ENCODE measurements around the gene LRRC4.

The LRRC4 gene

DNA sequence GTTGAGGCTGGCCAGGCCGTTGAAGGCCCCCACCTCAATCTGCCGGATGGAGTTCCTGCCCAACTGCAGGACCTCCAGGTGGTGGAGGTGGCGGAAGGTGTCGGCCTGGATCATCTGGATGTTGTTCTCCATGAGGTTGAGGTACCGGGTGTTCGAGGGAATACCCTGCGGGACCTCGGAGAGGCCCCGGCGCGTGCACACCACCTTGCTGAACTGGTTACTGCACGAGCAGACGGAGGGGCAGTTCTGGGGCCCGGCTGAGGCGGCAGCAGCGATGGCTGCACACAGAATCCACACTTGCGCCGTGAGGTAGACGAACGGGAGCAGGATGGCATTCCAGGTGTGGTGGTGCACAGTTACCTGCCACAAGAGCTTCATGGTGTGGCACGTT, 979 bp downstream of the LRRC4 start:
- no peak for DNase-seq

DNA sequence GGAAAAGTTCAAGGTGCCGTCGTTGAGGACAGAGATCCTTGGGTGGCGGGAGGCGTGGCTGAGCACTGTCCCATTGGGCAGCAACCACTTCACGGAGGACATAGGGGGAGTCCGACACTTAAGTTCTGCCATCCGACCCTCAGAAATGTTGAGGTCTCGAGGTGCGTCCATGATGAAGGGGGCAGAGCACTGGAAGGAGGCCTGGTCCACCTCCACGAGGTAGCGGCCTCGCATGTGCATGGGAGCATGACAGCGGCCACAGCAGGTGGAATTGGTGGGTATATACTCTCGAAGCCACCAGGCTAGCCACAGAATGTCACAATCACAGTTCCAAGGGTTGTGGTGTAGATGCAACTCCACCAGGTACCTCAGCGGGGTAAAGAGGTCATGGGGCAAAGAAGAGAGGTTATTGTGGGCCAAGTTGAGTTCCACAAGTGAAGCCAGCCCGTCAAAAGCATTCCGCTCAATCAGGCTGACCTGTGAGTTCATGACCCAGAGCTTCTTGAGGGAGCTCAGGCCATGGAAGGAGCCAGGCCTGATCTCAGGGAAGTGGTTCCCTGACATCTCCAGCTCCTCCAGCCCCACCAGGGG, 1.7 kb downstream of the LRRC4 start:
- DNase-seq = no peak

DNA sequence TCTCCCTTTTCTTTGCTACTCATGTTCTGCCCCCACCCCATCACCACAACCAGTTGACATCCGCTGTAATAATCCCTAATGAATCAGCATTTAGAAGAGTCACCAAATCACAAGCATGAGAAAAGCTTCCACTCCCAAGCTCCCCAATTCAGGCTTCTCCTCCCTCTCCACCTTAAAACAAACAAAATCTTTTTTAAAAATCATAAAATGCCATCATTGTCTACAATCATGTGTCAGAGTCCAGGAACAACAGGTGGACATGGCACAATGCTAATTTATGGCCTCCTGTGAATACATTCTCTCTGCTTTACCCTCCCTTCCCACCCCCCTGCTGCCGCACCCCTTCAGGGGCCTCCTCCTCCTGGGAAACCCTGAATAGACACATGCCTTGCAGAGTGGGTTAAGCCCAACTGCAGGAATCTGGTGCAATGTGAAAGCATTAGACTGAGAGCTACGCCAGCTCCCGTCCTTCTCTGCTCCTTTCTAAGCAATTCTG, 3.7 kb downstream of the LRRC4 start:
- DNase-seq = no peak

DNA sequence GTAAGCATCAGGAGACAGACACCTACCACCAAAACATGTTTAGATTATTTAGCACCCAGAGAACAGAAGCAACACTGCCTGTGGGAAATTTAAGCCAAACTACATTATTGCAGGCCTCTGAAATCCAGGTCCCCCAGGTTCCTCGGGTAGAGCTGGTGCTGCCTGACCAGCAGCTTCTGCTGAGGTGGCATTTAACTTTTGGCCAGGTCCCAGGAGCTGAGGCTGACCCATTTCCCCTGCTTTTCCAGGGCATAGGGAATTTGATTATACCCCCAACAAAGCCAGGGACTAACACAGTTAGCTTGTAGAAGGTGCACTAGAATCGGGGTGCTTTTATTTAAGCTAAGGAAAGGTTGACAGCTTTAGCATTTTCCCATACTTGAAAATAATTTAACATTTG, 4.7 kb downstream of the LRRC4 start:
- DNase-seq = no peak

DNA sequence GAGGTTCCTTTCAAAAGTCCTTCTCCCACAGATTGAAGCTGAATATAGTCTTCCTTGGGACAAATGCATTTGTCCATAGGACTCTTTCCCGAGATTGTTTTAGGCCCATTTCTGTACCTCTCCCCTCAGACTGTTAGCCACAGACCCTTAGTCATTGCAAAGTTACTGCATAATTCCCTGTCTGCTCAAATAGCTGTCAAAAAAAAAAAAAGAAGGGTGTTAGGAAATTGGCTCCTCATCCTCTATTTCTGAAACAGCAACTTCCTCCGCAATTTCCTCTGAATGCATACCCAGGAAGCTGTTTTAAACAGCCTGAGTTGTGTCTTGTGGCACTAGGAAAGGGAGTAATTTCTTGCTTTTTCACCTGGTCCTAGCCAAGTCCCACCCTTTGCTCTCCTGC, 5.4 kb downstream of the LRRC4 start:
- DNase-seq = no peak

DNA sequence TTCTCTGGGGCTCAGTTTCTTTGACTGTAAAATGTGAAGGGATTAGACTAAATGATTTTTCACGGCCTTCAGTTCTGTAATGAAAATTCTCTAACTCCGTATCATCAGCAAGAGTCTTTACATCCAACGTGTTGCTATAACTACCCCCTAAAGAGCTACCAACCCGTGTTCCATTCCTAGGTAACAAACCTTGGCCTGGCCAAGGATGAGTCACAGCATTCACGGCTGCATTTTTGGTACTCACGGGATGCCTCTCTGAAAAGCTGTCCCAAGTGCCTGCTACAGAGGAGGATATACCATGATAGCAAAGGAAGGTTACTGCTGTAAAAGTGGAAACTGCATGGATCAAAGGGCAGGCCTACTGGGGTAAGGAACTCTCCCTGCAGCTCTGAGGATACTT, 5.9 kb downstream of the LRRC4 start:
- DNase-seq = no peak

- no peak for DNase-seq
Measured at GRCh38 chr7:128024151-128024550, 7.1 kb downstream of the LRRC4 start.

DNA sequence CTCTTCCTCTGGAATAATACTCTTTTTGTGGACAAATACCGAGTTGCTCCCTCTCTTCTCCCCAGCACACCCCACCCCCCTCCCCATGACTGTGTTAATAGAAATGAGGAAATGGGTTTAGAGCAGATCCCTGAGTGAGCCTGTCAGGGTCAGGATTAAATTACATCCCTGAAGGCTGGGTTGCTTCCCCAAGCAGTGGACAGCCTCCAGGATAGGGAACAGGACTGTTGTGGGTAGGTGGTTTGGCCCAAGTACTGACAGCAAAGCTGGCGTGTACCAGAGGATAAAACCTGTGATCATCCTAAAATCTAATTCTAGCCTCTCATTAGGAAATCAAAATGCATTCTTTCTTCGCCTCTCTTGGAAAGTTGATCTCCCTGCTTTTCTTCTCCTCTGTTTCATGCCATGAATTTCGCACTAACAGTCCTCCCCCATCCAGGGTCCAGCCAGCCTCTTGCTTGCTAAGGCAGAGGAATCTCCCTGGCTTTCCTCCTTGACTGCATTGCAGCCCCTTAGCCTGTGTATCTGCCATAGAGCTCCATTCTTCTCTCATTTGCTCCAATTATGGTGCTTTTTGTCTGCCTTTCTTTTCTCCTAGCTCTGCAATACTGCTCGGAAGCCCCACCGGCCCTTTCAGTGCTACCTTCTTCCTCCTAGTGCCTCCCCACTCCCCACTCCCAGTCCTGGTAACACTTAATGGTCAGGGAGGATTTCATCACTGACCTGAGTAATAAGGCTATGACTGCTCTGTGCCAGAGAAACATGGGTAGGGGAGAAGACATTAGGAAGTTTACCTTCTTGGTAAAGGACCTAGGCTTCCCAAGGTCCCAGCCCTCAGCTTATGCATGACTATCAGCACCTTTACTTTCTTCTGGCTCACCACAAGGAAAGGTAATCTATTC, 8.4 kb downstream of the LRRC4 start:
- DNase-seq = no peak

GRCh38 chr7:128021366-128021765, 9.9 kb downstream of the LRRC4 start:
- DNase-seq = no peak

DNA sequence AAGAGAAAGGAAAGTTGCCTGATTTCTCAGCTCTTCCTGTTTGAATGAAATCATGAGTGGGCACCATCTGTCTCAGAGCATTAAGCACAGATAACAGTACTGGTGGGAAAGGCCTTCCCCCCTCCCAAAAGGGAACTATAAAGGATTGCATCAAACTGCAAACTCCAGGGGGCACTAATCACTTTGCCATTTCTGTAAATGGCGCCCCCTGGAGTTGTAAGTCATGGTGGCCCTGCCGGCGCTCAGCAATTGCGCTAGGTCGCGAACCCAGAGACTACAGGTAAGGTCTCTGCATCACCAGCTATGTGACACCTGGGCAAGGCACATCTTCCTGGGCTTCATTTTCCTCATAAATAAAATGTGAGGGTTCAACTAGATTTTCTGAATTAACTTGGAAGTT, 11.1 kb downstream of the LRRC4 start:
- DNase-seq = no peak

GRCh38 chr7:128019288-128019687, 11.9 kb downstream of the LRRC4 start:
- no peak for DNase-seq

DNA sequence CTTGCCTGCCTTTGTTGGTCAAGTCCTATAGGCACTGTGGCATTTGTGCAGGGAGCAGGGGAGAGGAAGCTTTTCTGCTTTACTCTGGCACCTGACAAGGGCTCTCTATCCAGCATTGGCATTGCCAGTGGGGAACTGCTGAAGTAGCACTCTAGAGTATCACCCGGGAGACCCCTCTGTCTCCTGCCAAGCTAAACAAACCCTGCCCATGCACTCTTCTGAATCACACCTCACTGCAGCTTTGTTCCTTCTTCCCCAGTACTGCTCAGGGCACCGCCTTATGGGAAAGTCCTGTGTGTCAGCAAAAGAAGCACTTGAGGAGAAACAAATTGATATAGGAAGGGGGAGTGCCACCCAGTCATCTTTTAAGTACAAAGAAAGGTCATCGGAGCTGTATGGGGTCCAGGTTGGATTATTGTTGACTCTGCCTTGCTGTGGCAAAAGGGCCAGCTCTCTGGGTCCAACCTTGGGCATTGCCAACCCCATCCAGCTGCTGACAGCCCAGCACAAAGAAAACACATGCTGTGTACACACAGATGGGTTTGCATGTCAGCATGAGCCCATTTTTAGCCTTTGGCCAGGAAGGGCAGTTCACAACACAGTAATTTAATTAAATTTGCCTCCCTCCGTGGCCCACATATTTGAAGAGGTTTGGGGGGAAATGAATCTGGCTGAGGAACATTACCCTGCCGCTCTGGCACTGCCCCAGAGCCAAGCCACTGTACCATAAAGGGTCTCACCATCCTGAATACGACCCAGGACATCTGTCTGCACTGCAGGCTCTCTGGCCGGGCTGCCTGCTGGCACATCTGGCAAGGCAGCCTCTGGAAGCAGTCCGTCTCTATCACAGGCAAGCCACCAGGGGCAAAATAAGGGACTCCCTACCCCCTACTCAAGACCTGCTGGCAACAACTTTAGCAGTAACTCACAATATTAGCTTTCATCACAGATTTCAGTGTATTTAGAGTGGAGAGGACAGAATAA, 13.1 kb downstream of the LRRC4 start:
- DNase-seq = no peak

GRCh38 chr7:128017460-128017859, 13.8 kb downstream of the LRRC4 start:
- DNase-seq = no peak

DNA sequence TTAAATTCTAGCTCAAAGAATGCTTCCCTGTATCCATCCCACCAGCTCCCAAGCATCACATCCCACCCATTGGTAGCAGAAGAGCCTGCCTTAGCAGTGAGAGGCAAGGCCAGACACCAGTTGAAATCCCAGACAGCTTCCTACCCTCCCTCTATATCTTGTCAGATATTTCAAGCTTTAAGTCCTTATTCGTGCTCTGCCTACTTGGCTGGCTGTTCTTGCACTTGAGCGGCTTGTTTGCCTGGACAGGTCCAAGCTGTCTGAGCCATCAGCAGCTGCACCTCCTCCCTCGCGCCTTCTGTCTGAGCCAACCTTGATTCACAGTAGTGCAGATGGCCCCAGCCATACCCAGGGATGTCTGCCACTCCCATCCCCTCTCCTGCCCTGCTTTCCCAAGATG, 16.4 kb downstream of the LRRC4 start:
- DNase-seq = no peak

DNA sequence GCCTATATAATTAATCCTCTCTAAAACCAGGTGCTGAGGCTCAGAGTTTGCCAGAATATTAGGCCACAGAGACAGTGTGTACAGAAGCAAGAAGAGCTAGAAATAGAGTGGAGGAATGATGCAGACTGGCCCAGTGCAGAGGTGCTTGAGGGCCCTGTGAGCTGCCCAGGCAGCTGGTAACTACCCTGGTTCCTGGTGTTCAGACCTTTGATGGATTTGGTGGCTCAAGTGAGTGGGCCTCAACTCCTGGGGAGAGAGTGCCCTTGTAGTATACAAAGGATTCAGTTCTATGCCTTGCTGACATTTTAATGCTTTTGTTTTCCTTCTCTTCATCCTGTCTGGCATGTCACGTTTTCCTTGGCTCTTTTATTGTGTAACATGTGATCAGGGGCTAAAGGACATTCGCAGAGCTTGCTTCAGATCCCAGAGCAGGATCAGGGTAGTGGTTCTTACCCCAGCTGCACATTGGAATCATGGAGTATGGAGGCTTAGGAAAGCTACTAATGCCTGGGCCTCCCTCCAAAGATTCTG, 20.0 kb downstream of the LRRC4 start:
- DNase-seq = no peak

DNA sequence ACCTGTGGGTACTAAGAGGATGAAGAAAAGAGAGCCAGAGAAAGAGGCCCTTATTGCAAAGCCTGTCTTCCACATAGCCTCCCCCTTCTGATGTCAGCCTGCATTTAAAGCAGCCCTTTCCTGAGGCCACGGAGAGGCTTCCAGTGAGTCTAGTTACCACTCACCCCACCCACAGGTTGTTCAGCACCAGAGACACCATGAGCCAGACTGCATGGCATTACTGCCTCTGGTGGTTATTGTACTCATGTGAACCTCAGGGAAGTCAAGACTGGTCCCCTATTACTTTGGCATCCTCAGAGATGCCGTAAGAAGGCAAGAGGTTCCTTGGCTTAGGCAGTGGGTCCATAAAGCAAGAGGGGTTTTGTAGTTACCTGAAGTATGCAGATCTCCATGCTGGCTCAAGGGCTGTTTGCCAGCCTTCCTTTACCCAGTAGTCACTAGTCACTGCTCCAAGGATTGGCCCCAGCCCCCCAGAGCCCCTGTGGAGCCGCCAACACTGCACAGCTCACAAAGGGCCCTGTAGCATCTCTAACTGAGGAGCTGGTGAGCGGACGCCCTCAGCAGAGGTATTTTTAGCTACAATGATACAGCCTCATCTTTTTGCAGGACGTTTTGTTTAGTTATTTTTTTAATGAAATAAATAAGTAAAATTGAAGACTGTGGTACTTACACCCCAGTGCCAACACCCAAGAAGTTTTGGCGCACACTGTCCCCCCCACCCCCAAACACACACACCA, 20.7 kb downstream of the LRRC4 start:
- no peak for DNase-seq

DNA sequence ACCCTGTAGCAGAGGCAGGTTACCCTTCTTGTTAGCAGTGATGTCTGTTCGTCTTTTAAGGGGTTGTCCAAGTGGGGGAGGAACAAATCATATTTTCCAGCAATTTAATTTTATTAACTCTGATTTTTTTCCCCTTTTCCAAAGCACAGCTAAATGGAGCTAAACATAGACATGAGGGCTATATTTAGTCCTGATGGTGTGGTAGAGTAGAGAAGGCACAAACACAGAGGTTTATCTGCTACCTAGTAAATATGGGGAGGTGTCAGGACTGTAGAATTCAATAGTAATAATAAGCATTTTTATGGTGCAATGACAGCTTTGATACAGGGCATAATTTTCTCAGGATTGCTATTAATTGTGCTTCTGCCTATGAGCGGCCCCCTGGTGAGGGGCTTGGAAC, 22.5 kb downstream of the LRRC4 start:
- no peak for DNase-seq

- DNase-seq = no peak
Measured at GRCh38 chr7:128008141-128008540, 23.1 kb downstream of the LRRC4 start.

- no peak for DNase-seq
Measured at GRCh38 chr7:128007303-128007680, 23.9 kb downstream of the LRRC4 start.

DNA sequence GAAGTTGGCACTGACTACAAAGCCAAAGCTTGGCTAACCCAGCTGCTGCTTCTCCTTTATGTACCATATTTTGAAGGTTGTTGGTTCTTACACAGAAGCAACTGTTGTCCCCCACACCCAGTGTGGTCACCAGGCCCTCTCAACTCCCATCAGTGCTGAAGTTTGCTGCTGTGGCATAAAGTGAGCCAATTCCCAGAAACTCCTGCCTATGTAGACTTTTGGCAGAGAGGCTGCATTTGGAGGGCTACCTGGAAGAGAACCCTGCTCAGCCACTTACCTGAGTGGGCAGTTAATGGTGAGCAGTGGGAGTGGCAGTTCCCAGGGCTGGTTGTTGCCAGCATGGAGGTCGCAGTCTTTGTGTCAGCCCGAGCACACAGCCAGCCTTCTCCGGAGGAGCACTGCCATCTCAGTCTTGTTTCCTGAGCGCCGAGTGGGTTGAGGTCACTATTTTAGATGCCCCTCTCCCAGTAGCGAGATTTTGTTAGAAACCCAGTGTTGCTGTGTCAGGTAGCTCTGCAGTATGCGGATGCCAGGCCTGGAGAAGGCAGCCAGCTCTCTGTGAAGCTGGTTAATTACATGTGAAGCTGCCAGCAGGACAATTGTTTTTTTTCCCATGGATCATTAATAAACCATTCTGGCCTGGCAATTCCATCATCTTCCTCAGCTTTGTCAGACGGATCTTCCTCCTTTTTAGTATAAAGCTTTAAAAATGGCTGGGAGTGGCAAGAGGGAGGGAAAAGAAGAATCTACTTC, 24.5 kb downstream of the LRRC4 start:
- no peak for DNase-seq

DNA sequence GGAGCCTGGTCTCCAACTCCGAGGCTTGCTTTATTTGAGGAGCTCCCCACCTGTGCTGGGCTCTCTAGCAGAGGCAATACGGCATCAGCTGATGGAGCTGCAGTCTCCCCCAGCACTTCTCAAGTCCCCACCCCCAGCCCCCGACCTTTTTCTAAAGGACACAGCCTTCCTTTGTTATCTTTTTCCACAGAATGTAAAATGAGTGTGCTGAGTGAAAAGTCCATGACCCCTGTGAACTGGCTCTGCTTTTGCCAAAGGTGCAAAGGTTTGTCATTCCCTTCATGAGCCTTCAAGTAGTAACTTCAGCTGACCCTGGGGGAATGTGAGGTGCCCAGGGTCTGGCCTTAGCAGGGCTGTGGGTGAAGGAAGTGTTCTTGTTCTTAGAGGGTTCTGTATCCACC, 25.5 kb downstream of the LRRC4 start:
- DNase-seq = no peak

DNA sequence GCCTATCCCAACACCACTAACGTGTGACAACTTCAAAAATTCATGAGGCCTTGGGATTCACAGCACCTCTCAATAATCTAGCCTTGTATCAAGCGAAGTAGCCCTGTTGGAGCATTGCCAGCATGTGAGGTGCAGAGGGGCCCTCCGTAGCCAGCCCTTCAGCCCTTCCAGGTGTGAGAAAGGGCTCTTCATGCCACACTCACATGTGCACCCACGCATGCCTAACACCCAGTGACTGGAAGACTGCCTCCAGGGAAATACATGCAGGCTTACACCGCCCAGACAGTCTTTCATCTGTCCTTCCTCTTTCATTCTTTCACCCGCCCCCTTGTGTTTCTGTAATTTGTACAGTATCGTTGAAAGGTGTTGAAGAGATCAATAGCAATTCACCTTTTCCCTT, 26.1 kb downstream of the LRRC4 start:
- no peak for DNase-seq

All from midbrain (tissue), 1 donor.